ENCODE data around the gene OR1K1. TPM values are rescaled to one million over a fixed set of nuclear protein-coding genes. Genes with fewer than 3 reads are reported as not detected.
"Not testable (repeated sequence)": the region's sequence is repeated elsewhere in the genome, so short reads cannot be mapped to it uniquely, and the experiment has no call there.

OR1K1 gene
- total RNA-seq (2014; rRNA removed; shearing (Covaris generic)): not detected in 2 replicates

- DNase-seq (ENCODE audit: low read depth): no peak
Observed at GRCh38 chr9:122800066-122801060, at the start of gene OR1K1. TSS of gene OR1K1 (plus strand) at chr9:122800123. CDS start at chr9:122800123, 0 bp downstream.

GRCh38 chr9:122754825-122755224 is 45.1 kb upstream of the OR1K1 start:
- DNase-seq (ENCODE audit: low read depth): no peak

DNA sequence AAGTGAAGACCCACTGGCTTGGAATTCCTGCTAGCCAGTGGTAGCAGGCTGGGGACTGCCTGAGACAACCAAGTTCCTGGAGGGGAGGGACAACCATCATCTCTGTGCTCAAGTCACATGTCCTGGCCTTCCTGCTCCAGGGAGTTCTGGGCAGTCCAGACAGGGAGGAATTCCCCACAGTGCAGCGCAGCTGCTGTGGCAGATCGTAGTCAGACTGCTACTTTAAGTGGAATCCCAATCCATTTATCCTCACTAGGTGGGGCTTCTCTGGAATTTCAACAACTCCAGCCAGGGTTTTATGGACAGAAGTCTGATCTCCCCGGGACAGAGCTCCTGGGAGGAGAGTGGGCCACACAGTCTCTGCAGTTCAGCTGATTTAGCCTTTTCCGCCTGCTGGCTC is 32.1 kb upstream of the OR1K1 start:
- no peak for DNase-seq (ENCODE audit: low read depth)

DNA sequence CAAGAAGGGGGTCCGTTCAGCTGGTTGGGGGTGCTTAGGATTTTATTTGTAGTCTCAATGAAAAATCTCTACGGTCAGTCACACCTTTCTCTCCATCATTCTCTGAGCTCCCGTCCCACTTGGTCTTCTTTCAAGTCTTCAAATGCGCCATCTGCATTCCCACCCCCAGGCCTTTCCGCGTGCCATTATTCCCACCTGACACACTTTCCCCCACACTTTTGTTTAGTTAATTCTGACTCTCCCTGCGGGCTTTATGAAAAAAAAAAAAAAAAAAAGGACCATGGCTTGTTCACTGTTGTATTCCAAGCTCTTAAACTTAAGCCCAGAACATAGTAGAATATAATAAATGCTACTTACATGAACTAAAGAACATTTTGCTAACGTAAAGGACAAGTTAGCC is 22.9 kb upstream of the OR1K1 start:
- DNase-seq (ENCODE audit: low read depth): no peak

- no peak for DNase-seq (ENCODE audit: low read depth)
Observed at GRCh38 chr9:122777935-122778627, 21.8 kb upstream of the OR1K1 start.

DNA sequence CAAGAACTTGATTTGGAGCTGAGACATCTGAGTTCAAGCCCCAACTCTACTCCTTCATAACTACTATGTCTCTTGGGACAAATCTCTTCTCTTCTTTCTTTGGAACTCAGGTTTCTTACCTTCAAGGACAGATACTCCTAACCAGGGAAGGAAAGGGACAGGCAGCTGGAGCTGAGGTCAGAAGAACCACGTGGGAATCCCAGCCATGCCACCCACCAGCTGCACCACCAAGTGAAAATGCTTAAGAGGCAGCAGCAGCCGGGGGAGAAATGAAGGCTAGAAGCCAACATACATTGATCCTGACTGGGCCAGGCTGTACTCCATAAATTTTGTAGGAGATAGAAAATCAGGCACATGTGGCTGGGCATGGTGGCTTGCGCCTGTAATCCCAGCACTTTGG is 20.7 kb upstream of the OR1K1 start:
- DNase-seq (ENCODE audit: low read depth): no peak

- no peak for DNase-seq (ENCODE audit: low read depth)
Observed at GRCh38 chr9:122780026-122780425, 19.9 kb upstream of the OR1K1 start.

- DNase-seq (ENCODE audit: low read depth): no peak
Observed at GRCh38 chr9:122781671-122782070, 18.3 kb upstream of the OR1K1 start.

GRCh38 chr9:122785269-122785668 is 14.7 kb upstream of the OR1K1 start:
- DNase-seq (ENCODE audit: low read depth): no peak

- DNase-seq (ENCODE audit: low read depth): no peak
Observed at GRCh38 chr9:122786338-122786737, 13.6 kb upstream of the OR1K1 start.

GRCh38 chr9:122788831-122789230 is 11.1 kb upstream of the OR1K1 start, which contains the start of gene OR5C1:
TSS of gene OR5C1 (plus strand) at chr9:122788933. CDS start at chr9:122788933, 0 bp downstream.
- DNase-seq (ENCODE audit: low read depth): no peak

DNA sequence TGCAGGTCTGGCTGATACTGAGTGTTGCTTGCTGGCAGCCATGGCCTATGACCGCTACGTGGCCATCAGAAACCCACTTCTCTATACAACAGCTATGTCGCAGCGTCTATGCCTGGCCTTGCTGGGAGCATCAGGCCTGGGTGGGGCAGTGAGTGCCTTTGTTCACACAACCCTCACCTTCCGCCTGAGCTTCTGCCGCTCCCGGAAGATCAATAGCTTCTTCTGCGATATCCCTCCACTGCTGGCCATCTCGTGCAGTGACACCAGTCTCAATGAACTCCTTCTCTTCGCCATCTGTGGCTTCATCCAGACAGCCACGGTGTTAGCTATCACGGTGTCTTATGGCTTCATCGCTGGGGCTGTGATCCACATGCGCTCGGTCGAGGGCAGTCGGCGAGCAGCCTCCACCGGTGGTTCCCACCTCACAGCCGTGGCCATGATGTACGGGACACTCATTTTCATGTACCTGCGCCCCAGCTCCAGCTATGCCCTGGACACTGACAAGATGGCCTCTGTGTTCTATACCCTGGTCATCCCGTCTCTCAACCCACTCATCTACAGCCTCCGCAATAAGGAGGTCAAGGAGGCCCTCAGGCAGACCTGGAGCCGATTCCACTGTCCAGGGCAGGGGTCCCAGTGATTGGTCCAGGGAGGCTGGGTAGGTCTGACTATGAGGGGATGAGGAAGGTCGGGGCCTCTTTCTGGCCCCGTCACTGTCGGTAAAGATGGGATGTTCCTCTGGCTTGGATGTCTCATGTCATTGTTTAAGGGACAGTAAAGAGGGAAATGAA is 10.5 kb upstream of the OR1K1 start:
- no peak for DNase-seq (ENCODE audit: low read depth)

- DNase-seq (ENCODE audit: low read depth): no peak
Observed at GRCh38 chr9:122791872-122792669, 7.9 kb upstream of the OR1K1 start.

DNA sequence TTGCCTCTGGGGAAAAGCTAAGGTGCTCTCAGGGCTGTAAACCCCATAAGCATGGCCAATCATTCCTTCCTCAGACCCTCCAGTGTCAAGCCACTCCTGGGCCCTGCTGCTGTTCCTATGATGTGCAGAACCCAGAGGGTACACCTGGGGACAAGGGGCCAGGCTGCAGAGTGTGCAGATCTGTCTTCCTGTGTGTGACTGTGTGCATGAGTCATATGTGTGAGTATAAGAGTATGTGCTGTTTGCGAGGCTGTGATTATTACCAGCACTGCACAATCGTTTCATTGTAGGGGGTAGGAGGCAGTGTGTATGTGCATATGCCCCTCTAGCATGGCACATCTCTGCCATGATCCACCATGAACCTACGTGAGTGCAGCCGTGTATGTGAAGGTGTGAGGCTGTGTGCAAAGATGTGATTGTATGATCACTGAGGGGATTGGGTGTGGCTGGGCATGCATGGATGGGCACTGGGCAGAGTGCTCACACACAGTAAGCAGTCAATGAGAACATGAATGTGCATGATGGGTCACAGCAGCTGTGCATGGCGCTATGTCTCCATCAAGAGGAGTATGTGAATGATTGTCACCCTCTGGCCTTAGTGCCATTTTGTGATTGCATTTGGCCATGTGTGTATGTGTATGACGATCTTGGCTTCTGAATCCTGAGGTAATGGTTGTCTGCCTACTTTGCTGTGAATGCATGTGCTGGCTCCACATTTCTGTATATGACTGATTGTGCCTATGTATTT is 2.4 kb upstream of the OR1K1 start:
- DNase-seq (ENCODE audit: low read depth): no peak

DNA sequence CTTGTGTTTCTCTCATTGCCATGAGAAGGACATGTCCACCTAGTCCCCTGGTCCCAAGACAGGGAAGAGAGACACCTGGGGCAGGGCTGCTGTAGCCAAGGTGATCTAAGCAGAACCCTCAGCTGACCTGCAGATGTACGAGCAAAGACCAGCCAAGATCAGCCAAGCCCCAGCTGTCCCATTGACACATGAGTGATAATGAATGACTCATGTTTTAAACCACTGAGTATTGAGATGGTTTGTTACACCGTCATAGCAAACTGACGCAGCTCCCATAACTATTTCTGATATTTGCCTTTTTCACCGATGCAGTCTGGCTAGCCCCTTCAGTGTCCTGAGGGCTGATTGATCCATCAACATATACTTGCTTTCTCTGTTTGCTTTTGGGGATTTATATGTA is 6.7 kb downstream of the OR1K1 start:
- DNase-seq (ENCODE audit: low read depth): no peak

DNA sequence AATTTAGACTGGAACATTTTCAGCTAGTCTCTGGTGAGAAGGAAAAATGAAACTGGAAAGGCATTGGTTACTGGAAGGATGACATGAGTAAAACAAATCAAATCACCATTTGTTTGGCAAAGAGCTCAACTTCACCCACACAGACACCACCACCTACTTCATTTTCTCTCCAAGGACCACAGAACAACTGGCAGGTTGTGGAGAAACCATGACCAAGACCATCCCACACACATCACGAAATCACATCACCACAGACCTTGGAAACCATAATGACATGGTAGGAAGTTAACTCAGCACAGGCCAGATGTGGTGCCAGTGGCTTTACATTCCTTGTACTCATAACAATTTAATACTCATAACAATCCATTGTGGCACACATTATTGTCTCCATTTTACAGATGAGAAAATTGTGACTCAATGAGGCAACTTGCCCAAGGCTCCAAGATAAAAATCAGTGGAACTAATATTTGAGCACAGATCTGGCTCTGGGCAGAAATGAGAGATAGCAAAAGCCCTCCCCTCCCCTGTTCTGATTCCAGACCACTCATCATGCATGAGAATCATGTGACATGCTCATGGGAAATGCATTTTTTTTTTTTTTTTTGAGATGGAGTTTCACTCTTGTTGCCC is 7.5 kb downstream of the OR1K1 start:
- no peak for DNase-seq (ENCODE audit: low read depth)

- no peak for DNase-seq (ENCODE audit: low read depth)
Observed at GRCh38 chr9:122808141-122808540, 8.2 kb downstream of the OR1K1 start.

DNA sequence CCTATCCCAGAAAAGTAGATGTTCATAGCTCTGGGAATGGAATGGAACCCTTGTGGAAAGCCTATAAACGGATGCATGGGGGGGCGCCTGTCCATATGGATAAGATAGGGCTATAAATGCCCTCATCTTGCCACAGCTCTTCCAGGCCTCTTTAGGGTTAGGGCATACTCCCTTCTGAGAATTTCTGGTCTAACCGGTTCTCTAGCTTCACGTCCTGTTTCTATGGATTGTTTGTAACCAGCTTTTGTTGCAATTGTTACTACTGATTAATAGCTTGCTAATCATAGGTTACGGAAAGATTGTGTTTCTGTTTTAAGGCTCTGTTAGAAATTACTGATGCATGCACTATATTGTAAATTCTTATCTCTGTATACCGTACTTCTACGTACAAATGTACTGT is 9.3 kb downstream of the OR1K1 start:
- DNase-seq (ENCODE audit: low read depth): not testable (repeated sequence)

DNA sequence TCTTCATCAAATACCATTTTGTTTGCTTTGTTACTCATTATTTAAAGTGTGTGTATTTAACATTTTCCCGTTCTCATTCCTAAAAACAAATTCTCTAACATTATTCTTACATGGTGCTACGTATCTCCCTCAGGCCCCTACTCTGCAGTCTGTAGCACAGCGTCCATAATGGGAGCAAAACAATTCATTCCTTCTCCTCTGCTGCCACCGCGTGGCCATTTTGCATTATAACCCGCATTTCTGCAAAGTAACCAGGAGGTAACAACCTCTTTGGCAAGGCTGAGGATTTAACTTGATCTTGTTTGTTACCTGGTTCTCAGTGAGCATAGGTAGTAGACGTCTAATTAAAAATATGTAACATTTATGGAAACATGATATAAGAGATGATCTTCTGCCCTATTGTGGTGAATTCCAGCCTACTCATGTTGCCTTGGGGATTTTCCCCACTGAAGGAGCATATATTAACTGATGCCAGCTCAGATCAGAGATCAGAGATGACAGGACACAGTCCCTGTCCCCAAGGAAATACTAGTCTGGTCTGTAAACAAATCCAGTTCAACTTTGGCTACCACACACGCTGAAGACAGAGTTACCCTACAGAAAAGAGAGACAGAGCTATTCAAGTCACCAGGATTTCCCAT is 10.5 kb downstream of the OR1K1 start:
- peak; percentile 83 for DNase-seq (ENCODE audit: low read depth)

Data from Daoy (cell line).